ENCODE data around the gene SF1. TPM values are rescaled to one million over a fixed set of nuclear protein-coding genes. Genes with fewer than 3 reads are reported as not detected.

The SF1 gene
- polyA plus RNA-seq, 1 donor: 225 TPM

DNA sequence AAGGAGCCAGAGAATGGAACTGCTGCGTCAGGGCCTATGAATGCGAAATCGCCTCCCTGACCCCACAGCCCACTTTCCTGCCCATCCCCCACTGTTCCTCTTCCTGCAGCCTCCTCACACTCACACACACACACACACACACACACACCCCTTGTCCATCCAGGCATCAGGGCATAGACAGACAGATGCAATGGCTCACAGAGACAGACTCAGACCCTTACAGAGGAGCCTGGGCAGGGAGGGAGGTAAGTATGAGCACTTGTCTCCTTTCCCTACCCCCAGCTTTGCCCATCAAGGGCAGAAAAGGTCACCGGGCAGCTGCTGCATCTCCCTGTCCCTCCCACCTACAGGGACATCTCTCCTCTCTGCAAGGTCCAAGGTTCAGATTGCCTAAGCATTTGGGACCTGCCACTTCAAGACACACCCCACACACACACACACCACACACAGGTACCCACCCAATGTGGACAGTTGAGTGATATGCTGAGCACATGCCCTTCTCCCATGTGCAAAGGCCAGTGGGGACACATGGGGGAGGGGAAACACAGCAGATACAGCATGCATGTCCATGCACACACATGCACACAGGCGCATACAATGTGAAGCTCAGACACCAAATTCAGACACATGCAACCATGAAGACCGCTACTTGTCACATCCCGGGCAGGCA is 53.3 kb downstream of the SF1 start:
- no peak for DNase-seq (ENCODE audit: low read depth)

DNA sequence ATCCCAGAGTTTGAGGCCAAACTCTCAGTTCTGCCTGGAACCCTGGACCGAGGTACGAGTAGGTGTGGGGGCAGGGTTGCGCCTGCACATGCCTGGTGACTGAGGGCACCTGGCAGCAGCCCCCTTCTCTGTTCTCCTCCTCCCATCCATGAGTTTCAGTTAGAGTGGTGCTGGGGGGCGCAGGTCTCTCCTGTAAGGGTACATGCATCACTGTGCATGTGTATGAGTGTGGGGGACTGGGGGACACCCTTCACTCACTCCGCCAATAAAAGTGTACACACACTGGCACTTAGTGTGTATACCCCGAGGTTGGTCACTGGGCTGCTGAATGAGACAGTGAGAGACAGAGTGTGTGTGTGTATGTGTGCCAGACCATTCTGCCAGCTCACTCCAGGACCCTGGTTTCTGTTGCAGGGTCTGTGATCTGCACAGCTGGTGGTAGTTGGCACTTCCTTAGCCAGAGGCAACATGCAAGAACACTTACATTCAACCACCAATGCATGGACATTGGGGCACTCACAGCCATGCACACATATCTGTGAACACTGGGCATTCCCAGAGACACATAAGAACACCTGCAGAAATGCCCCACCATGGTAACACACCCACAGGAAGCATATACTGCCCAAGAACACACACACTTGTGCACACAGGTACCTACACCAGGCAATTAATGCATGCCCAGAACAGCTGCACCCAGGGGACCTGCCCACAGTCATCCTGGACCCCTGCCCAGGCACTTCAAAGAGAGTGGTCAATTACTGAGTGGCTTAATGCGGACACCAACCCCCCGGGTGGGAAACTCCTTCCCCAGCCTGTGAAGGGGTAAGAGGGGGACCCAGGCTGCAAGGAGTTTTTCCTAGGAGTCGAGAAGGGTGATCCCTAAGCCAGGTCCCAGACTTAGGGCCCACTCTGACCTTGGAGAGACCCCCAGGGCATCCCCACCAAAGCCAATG is 54.2 kb downstream of the SF1 start:
- no peak for DNase-seq (ENCODE audit: low read depth)

DNA sequence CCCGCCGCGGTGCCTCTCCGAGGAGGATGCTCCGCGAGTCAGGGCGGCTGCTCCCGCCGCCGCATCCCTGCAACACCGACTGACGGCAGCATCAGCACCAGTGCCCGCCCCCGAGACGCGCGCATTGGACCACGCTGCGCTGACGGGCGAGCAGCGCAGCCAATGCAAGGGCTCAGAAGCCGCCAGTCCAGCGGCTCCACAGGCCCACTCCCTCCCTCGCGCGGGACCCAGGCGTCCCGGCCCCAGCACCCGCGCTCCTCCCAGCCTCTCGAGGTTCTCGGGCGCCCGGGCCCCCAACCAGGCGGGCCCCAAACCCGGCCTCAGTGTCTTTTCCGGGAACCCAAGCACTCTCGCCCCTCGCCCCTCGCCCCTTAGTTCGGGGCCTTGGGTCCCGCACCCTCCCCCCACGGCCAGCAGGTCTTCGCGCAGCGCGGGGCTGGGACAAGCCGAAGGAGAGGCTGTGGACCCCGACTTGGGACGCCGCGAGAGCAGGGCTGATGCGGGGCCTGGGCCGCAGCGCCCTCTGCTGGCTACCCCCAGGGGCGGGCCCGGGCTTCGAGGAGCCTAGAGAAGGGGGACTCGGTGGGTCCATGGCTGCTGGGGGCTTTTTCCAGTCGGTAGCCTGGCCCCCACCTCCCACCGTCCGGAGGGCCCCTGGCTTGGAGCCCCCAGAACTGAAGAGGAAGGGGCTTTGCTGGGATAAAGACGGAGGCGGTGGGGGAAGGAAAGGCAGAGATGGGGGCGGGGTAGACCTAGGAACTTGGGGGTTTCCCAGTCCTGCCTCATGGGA is 55.0 kb downstream of the SF1 start, which contains the start of gene NRXN2:
TSS of gene NRXN2 (minus strand) at position 81 of the 790 bp plus-strand sequence. CDS start 9,498 bp downstream, outside the sequence.
- DNase-seq (ENCODE audit: low read depth): peak; percentile 43

DNA sequence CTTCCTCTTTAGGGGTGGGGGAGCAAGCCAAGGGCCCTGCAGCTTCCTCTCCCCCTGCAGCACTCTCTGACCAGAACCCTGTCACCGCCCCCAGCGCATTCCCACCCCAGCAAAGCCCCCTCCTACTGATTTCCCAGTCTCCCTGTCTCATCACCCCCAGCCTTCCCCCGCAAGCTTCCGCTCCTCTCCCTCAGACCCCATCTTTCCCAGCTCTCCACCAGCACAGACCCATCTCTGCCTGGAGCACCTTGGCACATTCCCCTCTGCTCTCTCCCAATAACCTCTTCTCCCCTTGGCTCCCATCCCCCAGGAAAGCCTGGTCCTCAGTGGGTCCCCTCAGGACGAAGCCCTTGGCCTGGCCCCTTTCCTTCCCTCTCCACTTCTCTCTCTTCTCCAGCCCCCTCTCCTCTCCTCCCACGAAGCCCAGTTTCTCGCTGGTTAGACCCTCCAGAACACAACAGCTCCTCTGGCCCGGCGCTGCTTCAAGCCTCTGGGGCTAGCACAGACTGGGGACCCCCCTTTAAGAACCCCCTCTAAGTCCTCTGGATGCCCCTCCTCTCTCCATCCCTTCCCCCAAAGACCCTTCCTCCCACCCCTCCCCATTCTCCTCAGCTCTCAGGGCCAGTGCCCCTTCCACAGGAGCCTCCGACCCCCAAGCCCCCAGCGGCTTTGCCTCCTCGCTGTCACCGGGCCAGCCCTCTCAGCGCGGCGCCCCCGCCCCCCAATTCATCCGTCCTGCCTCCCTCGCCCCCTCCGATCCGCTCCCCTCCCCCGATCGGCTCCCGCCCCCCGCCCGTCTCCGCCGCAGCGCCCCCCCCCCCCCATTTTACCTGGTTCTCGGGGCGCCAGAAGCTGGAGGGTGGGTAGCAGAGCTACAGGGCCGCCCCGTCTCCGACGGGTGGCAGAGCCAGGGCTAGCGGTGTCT is 55.9 kb downstream of the SF1 start:
- no peak for DNase-seq (ENCODE audit: low read depth)

DNA sequence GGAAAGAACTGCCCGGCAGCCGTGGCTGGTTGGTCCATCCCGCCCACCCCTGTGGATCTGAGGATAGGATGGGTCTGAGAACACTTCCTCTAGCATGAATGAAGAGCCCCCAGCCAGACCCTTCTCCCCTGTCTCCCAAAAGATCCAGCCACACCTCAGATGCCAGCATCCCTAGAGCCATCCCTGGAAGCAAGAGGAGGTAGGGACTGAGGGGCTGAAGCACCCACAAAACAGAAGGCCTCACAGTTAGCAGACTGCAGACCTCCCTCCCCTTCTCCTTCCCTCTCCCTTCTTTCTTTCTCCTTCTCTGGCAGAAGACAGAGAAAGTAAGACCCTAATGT is 57.0 kb downstream of the SF1 start:
- DNase-seq (ENCODE audit: low read depth): no peak

DNA sequence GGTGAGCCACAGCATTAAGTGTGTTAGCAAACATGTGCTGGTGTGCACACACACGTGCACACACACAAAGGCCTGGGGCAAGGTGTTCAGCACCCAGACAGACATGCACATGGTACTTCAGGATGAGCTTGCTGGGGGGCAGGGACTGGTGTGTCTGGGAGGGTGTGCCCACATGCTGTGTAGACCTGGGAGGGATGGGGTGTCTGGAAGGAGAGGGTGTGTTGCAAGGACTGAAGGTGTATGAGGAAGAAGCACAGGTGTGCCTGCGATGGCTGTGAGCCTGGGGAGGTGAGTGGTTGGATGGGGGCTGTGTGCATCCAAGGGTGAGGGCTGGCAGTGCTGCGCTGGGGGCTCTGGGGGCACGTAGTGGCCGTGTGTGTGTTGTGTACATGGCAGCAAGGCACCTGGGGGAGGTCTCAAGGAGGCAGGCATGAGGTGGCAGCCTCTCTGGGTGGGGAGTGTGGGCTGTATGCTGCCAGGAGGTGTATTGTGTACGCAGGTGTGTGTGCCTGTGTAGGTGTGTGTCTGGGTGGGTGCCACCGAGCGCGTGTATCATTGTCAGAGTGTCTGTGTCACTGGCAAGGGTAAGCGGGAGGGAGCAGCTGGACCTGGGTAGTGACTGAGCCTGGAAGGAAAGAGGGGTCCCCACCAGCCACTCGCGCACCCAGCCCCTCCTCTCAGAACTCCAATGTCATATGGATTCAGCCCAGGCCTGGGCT is 57.5 kb downstream of the SF1 start:
- no peak for DNase-seq (ENCODE audit: low read depth)

DNA sequence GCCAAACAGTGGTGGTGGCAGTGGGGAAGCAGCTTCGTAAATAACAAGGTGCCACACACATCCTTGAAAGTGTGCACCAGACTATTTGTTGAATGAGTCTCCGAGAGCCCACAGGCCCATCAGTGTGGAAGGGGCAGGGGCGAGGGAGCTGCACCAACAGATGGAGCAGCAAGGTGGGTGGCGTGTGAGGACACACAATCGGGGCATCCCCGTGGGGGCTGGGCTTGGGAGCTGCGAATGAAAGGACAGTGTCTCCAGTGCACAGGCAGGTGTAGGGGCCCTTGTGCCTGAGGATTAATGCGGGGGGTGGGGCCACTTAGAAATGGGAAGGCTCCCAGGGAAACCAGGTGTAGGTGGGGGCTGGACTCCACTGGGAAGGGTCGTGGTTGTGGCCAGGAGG is 58.2 kb downstream of the SF1 start:
- no peak for DNase-seq (ENCODE audit: low read depth)

DNA sequence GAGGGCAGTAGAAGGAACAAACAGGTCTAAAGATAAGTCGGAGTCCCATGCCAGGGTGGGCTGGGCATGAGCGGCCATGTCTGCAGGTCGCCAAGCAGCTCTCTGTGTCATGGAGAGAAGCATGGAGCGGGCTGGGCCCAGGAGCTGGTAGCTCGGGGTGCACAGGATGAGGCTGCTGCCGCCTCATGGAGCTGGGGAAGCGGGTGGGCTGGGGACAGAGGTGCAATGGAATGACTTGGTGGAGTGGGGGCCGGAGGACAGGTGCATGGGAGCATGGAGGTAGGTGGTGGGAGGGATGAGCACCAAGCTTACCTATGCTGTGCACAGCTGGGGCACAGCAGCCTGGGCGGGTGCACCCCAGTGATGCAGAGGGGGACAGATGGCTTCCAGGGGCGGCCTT is 58.9 kb downstream of the SF1 start:
- no peak for DNase-seq (ENCODE audit: low read depth)

DNA sequence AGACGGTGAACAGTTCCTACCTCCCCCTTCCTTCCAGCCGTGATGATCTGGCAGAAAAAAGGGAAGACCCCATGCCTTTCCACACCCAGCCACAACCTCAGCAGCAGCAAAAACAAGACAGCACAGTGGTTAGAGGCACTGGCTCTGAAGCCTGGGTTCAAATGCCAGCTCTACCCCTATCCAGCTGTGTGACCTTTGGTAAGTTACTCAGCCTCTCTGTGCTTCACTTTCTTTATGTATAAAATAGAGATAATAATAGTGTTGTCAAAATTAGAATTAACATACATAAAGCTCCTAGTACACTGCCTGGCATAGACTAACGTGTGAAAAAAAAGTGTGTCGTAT is 59.6 kb downstream of the SF1 start:
- DNase-seq (ENCODE audit: low read depth): no peak

DNA sequence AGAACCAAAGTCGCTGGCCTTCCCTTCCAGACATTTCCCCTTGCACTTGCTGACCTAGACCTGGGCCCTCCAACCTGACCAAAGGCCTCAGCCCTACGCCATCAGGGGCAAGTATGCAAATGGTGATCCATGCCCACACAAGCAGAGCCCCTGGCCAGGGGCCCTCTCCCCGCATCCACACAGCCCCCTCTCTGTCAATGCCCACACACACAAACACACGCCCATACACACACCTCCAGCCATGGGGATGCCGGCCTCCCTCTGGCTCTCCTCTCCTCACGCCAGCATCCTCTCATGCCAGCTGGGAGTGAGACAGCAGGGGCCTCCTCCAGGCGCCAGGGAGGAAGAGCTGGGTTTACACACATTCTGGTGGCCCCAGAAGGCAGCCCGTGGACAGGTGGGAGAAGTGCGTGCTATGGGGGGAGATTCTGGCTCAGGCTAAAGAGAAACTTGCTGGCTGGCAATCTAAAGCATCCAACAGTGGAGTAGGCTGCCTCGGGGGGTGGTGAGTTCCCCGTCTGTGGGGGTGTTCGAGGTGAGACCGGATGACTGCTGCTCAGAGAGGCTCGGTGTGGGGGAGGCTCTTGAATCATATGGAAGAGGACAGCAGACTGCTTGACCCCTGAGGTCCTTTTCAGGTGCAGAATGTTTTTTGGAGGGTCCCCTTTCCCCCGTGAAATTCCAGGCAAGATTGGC is 60.1 kb downstream of the SF1 start:
- no peak for DNase-seq (ENCODE audit: low read depth)

DNA sequence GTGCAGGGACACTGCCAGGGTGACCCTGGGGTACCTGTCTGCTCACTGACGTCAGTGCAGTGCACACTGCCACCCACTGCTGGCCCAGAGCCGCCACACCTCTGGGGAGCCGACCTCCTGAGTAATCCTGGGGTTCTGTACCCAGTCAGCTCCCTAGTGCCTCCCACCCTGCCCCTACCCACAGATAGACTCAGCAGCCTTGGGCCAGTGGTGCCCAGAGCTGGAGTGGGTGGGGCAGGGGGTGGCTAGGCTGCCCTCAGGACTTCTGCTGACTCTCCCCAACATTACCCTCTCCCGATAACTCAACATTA is 61.1 kb downstream of the SF1 start:
- no peak for DNase-seq (ENCODE audit: low read depth)

DNA sequence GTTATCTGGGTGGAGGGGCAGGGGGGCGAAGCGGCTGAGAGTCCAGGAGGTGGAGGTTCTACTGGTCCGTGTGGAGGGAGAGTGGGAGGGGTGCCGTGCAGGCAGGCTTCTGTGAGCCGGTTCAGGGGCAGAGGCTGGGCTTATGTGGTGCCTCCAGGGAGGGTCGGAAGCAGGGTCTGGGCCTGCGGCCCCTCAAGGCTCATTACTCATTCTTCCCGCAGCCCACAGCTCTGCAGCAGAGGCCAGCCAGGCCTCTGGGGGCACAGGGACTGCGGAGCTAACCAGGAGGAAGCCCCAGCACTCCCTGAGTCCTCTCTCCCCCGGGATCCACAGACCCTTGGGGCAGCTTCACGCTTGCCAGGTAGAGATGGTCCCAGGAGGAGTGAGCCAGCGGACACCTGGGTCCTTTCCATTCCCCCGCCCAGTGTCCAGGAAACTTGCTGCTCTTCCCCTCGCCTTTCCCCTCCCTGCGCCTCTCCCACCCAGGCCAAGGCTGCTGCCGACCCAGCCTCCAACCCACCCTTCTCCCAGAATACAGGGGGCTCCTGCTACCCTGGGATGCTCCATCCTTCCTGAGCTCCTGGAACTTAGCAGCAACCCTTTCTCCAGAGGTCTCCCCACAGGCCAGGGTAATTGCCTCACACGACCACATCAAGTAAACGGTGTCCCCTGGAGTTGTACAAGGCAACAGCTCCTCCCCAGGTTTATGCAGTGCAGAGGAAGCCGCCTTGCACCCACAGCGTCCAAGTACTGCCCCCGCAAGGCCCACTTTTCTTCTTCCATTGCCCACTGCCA is 61.7 kb downstream of the SF1 start:
- DNase-seq (ENCODE audit: low read depth): no peak

DNA sequence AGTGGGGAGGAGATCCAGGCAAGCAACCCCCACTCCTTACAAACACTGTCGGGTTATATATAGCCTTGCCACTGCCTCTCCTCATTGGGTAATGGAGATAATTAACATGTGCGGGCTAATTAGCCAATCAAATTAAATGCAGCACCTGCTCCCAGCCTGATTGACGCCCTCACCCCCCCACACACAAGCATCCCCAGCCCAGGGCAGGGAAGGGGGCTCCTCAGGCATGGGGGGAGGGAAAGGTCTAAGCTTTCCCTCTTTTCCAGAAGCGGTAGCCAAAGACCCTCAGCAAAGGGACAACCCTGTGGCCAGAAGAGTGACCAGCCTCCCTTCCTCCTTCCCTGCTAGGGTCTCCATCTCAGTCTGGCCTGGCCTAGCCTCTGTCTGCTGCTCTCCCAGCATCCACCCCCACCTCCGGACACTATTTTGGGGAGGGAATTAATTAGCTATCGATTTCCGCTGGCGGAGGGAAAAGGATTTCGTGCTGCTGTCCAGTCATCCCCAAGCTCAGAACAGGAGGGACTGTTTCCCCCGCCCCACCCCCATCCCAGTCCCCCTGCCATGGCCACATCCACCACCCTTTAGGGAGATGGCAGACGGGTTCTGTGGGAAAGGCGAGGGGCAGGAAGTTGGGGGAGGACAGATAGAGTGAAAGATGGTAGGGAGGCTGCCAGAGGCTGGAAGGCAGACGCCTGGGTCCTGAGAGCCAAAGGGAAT is 62.4 kb downstream of the SF1 start:
- no peak for DNase-seq (ENCODE audit: low read depth)

DNA sequence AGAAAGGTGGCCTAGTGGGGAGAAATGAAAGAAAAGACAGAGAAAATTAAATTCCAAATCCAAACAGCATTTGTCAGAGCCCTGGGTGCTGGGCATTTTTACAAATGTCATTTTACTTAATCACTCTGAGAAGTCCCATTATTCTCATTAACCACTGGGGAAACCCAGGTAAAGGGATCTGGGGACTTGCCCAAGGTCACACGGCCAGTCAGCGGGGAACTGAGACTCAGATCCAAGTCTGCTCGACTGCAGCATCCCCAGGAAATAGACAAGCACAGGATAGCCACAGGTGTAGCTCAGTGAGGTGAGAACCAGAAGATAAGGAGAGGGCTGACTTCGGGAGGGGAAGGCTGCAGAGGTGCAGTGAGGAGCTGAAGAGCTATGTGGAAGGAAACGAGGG is 63.2 kb downstream of the SF1 start:
- DNase-seq (ENCODE audit: low read depth): no peak

DNA sequence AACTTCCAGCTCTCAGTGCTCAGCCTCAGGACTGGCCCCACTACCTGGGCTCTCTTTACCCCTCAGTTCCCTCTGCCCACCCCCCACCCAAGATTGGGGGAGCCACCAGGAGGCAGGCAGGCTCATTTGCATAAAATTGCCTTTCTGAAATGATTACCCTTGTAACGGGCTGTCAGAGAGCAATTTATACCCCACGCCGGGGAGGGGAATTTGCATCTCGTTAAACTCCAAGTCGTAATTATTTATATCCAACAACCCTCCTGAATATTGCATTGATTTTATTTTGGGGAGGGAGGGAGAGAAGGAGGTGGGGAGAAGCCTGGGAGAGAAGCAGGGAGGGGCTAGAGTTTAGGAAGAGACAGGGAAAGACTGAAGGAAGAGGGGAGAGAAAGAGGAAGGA is 63.7 kb downstream of the SF1 start:
- no peak for DNase-seq (ENCODE audit: low read depth)
